CD4-positive, alpha-beta T cell (primary cell): ENCODE results near the gene LMTK3. TPM values are rescaled to one million over a fixed set of nuclear protein-coding genes. Genes with fewer than 3 reads are reported as not detected.

Source experiments
- ATAC-seq: fragments of 200-7000 bp; cut with Tn5 transposase; one replicate; pipeline ENCODE4 v1.10.0; 2022; ENCODE audit warnings: mild to moderate bottlenecking; ENCODE audit not compliant: poor library complexity
- CTCF ChIA-PET: fragments of 350-600 bp; sonication (Branson Sonifier 250); formaldehyde crosslinking; loops from one replicate; lab custom pipeline; 2021; ENCODE audit warnings: antibody characterized with exemption, inconsistent platforms; lab: Charles Lee
- POLR2A ChIA-PET: fragments of 350-600 bp; sonication (Branson Sonifier 250); formaldehyde crosslinking; loops from one replicate; lab custom pipeline; 2021; ENCODE audit warnings: antibody characterized with exemption, inconsistent platforms; lab: Charles Lee
- DNase-seq, 14 experiments: peaks; one replicate each; pipeline ENCODE4 v3.0.0-alpha.2; 2013 to 2020; ENCODE audit warnings: mixed read lengths in 2 of 14
- H3K27ac ChIP-seq, 2 donors: one replicate each; pipeline versions ENCODE4 v1.5.1 to v1.7.0; 2013; ENCODE audit warnings: low read length in 2 of 2, low read depth in 1 of 2, mild to moderate bottlenecking in 1 of 2
- H3K27me3 ChIP-seq, 2 experiments: 1 replicate in 1 of 2; 2 replicates in 1 of 2; pipeline versions ENCODE4 v1.6.1 to v1.7.0; 2013; ENCODE audit warnings: low read length in 2 of 2, control low read depth in 1 of 2, mild to moderate bottlenecking in 1 of 2, moderate library complexity in 1 of 2; ENCODE audit not compliant: insufficient read depth in 2 of 2, control insufficient read depth in 1 of 2
- H3K36me3 ChIP-seq: one replicate; pipeline ENCODE4 v1.6.1; 2013; ENCODE audit warnings: low read length, control low read depth; ENCODE audit not compliant: insufficient read depth
- H3K4me1 ChIP-seq: one replicate; pipeline ENCODE4 v1.6.1; 2013; ENCODE audit warnings: low read length, control low read depth; ENCODE audit not compliant: insufficient read depth
- H3K4me3 ChIP-seq: one replicate; pipeline ENCODE4 v1.5.1; 2013; ENCODE audit warnings: mild to moderate bottlenecking, low read length, moderate library complexity
- H3K9me3 ChIP-seq, 2 experiments: 1 replicate in 1 of 2; 2 replicates in 1 of 2; pipeline versions ENCODE4 v1.6.1 to v1.7.0; 2013; ENCODE audit warnings: low read length in 2 of 2, mild to moderate bottlenecking in 2 of 2, control low read depth in 1 of 2, moderate library complexity in 1 of 2; ENCODE audit not compliant: control insufficient read depth in 1 of 2, insufficient read depth in 1 of 2
- H3K27ac Mint-ChIP-seq: one replicate; pipeline ENCODE4 v1.8.0; 2020; ENCODE audit warnings: mixed read lengths
- H3K27me3 Mint-ChIP-seq: one replicate; pipeline ENCODE4 v1.8.0; 2021; ENCODE audit warnings: mixed read lengths
- H3K36me3 Mint-ChIP-seq: one replicate; pipeline ENCODE4 v1.8.0; 2021; ENCODE audit warnings: low read depth, mixed read lengths
- H3K4me1 Mint-ChIP-seq: one replicate; pipeline ENCODE4 v1.8.0; 2021; ENCODE audit warnings: low read depth, mixed read lengths
- H3K4me3 Mint-ChIP-seq: one replicate; pipeline ENCODE4 v1.8.0; 2020; ENCODE audit warnings: mild to moderate bottlenecking, mixed read lengths
- H3K9me3 Mint-ChIP-seq: one replicate; pipeline ENCODE4 v1.8.0; 2020; ENCODE audit warnings: mixed read lengths
- CTCF ChIP-seq: fragments of 200-600 bp; IDR thresholded peaks from one replicate; pipeline ENCODE4 v1.8.0; 2022; ENCODE audit warnings: antibody characterized with exemption, mild to moderate bottlenecking
- intact Hi-C, 2 experiments: fragments of 100-400 bp; cut with DNase I in 1 of 2; cut with micrococcal nuclease in 1 of 2; formaldehyde crosslinking; loops; one replicate each; pipeline versions ENCODE4 v1.15.1 to v1.9.0; 2023 to 2025; cut with DNase I, micrococcal nuclease
- total RNA-seq, 174 experiments: library from RNA in 2 of 174; stranded (reverse) in 2 of 174; gene quantifications; one replicate each; pipeline ENCODE4 v1.2.3 and lab custom pipeline; 2021 to 2026

LMTK3 gene
- total RNA-seq, 2 experiments from 2014 or later: 15.6 to 18.9 TPM

- no peak overlapping the region for H3K4me3 ChIP-seq
- H3K36me3 ChIP-seq: no peaks in the 10 kb centered on the region
- no peak overlapping the region for H3K27ac ChIP-seq
- DNase-seq (peak in 1 of 14 experiments; percentile 30), ATAC-seq (no peak)
- TF ChIP-seq CTCF: no peak
- H3K9me3 ChIP-seq: no peaks in the 10 kb centered on the region
- H3K27ac Mint-ChIP-seq: no peak overlapping the region
- intact Hi-C loops: loop anchor here in 1 of 2 experiments (5.0 kb wide), 1 partner anchor 125 kb away; no protein-coding TSS in a partner anchor
- ChIA-PET POLR2A (interaction anchor here (1.0 kb wide), 1 partner anchor 51 kb away, joined by 3 read pairs; the partner anchor contains the start of gene KDELR1), CTCF (no interaction called here)
- peak overlapping the region; percentile 72 for H3K4me3 Mint-ChIP-seq
- peaks cover 17% of the 10 kb centered on the region for H3K36me3 Mint-ChIP-seq
- peaks cover 41% of the 10 kb centered on the region for H3K27me3 Mint-ChIP-seq
- H3K9me3 Mint-ChIP-seq: no peaks in the 10 kb centered on the region
- H3K4me1 ChIP-seq: peaks cover 31% of the 10 kb centered on the region
- H3K27me3 ChIP-seq: peaks cover 20 to 25% of the 10 kb centered on the region in 2 experiments
- peaks cover 19% of the 10 kb centered on the region for H3K4me1 Mint-ChIP-seq
Measured at GRCh38 chr19:48442116-48443035, 69.3 kb downstream of the LMTK3 start.

- Mint-ChIP-seq H3K9me3 (no peaks in the 10 kb centered on the region), H3K4me3 (peak overlapping the region; percentile 70), H3K27ac (no peak overlapping the region), H3K4me1 (peaks cover 19% of the 10 kb centered on the region), H3K36me3 (peaks cover 14% of the 10 kb centered on the region), H3K27me3 (peaks cover 44% of the 10 kb centered on the region)
- H3K4me1 ChIP-seq: peaks cover 28% of the 10 kb centered on the region
- ChIA-PET POLR2A (no interaction called here), CTCF (interaction anchor here (0.8 kb wide), 1 partner anchor 49 kb away, joined by 5 read pairs; no protein-coding TSS in a partner anchor)
- H3K27ac ChIP-seq: no peak overlapping the region
- peaks cover 25 to 26% of the 10 kb centered on the region in 2 experiments for H3K27me3 ChIP-seq
- no peak overlapping the region for H3K4me3 ChIP-seq
- no peak for ATAC-seq
- no peaks in the 10 kb centered on the region for H3K36me3 ChIP-seq
- no peak for TF ChIP-seq CTCF
- H3K9me3 ChIP-seq: no peaks in the 10 kb centered on the region
- intact Hi-C loops: loop anchor here in 1 of 2 experiments (5.0 kb wide), 1 partner anchor 124 kb away; no protein-coding TSS in a partner anchor
- peak in 1 of 14 experiments; percentile 23 for DNase-seq
Measured at GRCh38 chr19:48441360-48442050, 70.1 kb downstream of the LMTK3 start.

- Mint-ChIP-seq H3K4me1 (no peaks in the 10 kb centered on the region), H3K9me3 (no peaks in the 10 kb centered on the region), H3K27me3 (peaks cover 32% of the 10 kb centered on the region), H3K36me3 (no peaks in the 10 kb centered on the region), H3K4me3 (no peak overlapping the region), H3K27ac (no peak overlapping the region)
- H3K27ac ChIP-seq: no peak overlapping the region
- DNase-seq (no peak), ATAC-seq (no peak)
- no peak overlapping the region for H3K4me3 ChIP-seq
- intact Hi-C loops: no loop called here
- H3K36me3 ChIP-seq: no peaks in the 10 kb centered on the region
- H3K9me3 ChIP-seq: no peaks in the 10 kb centered on the region
- ChIA-PET POLR2A (no interaction called here), CTCF (no interaction called here)
- H3K27me3 ChIP-seq: peaks cover 14 to 26% of the 10 kb centered on the region in 2 experiments
- no peak for TF ChIP-seq CTCF
- H3K4me1 ChIP-seq: no peaks in the 10 kb centered on the region
Measured at GRCh38 chr19:48436586-48436985, 75.0 kb downstream of the LMTK3 start.

Other genes starting within 250 kb of the LMTK3 start
- not detected for gene ZNF114, start 241.8 kb downstream of the LMTK3 start, total RNA-seq
- 100 to 1,000 TPM; 185 to 201 TPM for gene EMP3, start 186.3 kb downstream of the LMTK3 start, total RNA-seq
- gene TMEM143, start 147.9 kb downstream of the LMTK3 start, total RNA-seq: 10 to 100 TPM in 1 of 2 experiments, 1 to 10 TPM in 1; 9.4 to 11.0 TPM
- gene SYNGR4, start 147.5 kb downstream of the LMTK3 start, total RNA-seq: not detected
- gene KDELR1, start 120.3 kb downstream of the LMTK3 start, total RNA-seq: 10 to 100 TPM; 32.2 to 39.6 TPM
- gene GRIN2D, start 118.2 kb downstream of the LMTK3 start, total RNA-seq: under 1 TPM in 1 of 2 experiments, not detected in 1; 0.06 TPM
- gene GRWD1, start 65.9 kb downstream of the LMTK3 start, total RNA-seq: 10 to 100 TPM; 21.4 to 21.7 TPM
- gene KCNJ14, start 56.3 kb downstream of the LMTK3 start, total RNA-seq: 1 to 10 TPM; 1.7 to 2.0 TPM
- 10 to 100 TPM; 23.4 to 25.3 TPM for gene CYTH2, start 42.5 kb downstream of the LMTK3 start, total RNA-seq
- not detected for gene SULT2B1, start 40.3 kb upstream of the LMTK3 start, total RNA-seq
- not detected for gene SPACA4, start 94.9 kb upstream of the LMTK3 start, total RNA-seq
- 1 to 10 TPM; 1.6 to 2.6 TPM for gene FAM83E, start 103.2 kb upstream of the LMTK3 start, total RNA-seq
- gene RPL18, start 107.3 kb upstream of the LMTK3 start, total RNA-seq: 1,000 to 10,000 TPM; 2,820 to 2,913 TPM
- 10 to 100 TPM; 14.1 to 15.3 TPM for gene SPHK2, start 107.7 kb upstream of the LMTK3 start, total RNA-seq
- gene DBP, start 125.5 kb upstream of the LMTK3 start, total RNA-seq: 10 to 100 TPM; 48.3 to 55.6 TPM
- gene CA11, start 134.4 kb upstream of the LMTK3 start, total RNA-seq: 10 to 100 TPM; 11.0 to 12.4 TPM
- 1 to 10 TPM; 2.7 to 3.0 TPM for gene NTN5, start 161.2 kb upstream of the LMTK3 start, total RNA-seq
- not detected for gene FUT2, start 184.1 kb upstream of the LMTK3 start, total RNA-seq
- gene MAMSTR, start 207.9 kb upstream of the LMTK3 start, total RNA-seq: under 1 TPM; 0.47 to 0.50 TPM
- under 1 TPM; 0.55 to 0.56 TPM for gene RASIP1, start 228.8 kb upstream of the LMTK3 start, total RNA-seq
- not detected for gene IZUMO1, start 235.1 kb upstream of the LMTK3 start, total RNA-seq
- not detected for gene FUT1, start 240.8 kb upstream of the LMTK3 start, total RNA-seq
- gene FGF21, start 243.7 kb upstream of the LMTK3 start, total RNA-seq: not detected